Activated CD8-positive, alpha-beta memory T cell treated with anti-CD3 and anti-CD28 coated beads for 36 hours (primary cell): ENCODE measurements around the gene IL32. TPM values are rescaled to one million over a fixed set of nuclear protein-coding genes. Genes with fewer than 3 reads are reported as not detected.

Experiments used
- CTCF ChIA-PET: fragments of 350-600 bp; sonication (Branson Sonifier 250); formaldehyde crosslinking; loops from one replicate; lab custom pipeline; 2021; ENCODE audit warnings: antibody characterized with exemption; lab: Charles Lee
- POLR2A ChIA-PET: fragments of 350-600 bp; sonication (Branson Sonifier 250); formaldehyde crosslinking; loops from one replicate; lab custom pipeline; 2021; ENCODE audit warnings: antibody characterized with exemption; lab: Charles Lee
- total RNA-seq, 2 experiments: library from RNA; stranded (reverse); gene quantifications; one replicate each; pipeline ENCODE4 v1.2.3, GENCODE V29; 2021

Gene IL32
- total RNA-seq, 2 experiments from 2014 or later: 1,098 to 1,123 TPM

DNA sequence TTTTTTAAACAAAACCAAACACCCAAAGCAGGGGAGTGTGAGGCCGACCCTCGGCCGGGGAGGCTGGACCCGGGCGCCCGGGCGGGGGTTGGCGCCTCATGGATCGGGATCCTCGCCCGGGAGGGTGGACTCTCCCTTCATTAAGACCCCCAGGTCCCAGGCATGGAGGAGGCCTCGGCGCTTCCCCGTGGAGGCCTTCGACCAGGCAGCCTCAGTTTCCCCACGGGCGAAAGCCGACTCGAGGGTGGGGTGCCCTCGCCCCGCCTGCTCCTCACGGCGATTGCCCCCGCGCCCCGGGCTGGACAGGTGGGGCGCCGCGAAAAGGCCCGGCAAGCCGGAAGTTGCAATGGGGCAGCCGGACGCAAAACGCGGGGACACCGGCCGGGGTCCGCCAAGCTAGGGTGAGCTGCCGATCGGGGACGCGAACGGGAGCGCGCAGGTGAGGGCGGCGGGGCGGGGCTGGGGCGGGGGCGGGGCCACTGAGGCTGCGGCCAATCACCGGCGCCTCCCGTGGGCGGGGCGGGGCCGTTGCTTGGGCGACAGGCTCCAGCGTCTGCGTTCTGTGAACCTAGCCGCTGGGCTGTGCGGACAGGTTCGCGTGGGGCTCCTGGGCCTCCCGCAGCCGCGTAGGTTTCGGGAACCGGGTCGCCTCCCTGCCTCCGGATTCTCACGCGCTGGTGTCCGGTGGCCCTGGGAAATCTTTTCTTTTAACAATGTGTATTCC is 40.9 kb downstream of the IL32 start:
- POLR2A ChIA-PET: interaction anchor here (0.6 to 2.3 kb wide), 2 partner anchors 28 to 30 kb away, joined by 3 to 10 read pairs; partner anchors contain the start of gene ZNF213
- CTCF ChIA-PET: interaction anchor here (0.6 to 2.4 kb wide), 5 partner anchors 23 to 74 kb away, joined by 3 to 7 read pairs (median 5); no protein-coding TSS in a partner anchor

DNA sequence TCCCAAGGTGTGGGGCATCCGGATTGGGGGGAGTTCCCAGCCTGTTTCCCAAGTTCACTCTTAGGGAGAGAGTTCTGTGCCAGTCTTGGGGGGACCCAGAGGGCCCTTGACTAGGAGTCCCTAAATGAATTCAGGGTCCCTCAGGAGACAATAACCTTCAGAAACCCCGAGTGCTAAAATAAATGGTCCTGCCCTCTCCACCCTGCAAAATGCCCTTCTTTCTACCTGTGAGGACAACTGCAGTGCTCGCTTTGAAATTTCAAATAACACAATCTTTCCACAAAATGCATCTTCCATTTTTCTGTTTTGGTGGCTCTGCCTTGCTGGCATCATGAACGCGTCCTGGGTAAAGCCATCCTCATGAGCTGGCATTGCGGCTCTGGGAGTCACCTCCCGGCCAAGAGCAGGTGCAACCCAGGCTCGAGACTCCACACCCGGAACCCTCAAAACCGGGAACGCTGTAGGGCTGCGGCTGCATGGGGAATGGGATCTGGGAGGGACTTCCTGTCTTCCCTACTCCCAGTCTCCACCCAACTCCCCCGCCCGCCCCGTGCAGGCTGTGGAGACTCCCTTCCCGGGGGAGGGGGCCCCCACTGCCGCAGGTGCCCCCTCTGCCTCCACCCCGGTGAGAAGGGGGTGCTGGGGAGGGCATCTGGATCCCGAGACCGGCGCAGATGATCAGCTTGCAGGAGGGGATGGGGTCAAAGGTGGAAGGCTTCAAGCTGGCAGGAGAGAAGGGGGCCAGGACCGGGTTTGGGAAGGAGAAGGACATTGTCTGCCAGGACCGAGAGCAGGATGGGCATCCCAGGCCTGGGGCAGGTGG is 46.8 kb downstream of the IL32 start, which contains the start of gene ZNF205:
TSS of gene ZNF205 (plus strand) at position 529 of the 823 bp plus-strand sequence. CDS start 845 bp downstream, outside the sequence.
- ChIA-PET POLR2A (no interaction called here), CTCF (interaction anchor here (0.6 to 1.6 kb wide), 4 partner anchors 8 to 17 kb away, joined by 3 to 4 read pairs (median 4); partner anchors contain the start of gene ZSCAN10)

DNA sequence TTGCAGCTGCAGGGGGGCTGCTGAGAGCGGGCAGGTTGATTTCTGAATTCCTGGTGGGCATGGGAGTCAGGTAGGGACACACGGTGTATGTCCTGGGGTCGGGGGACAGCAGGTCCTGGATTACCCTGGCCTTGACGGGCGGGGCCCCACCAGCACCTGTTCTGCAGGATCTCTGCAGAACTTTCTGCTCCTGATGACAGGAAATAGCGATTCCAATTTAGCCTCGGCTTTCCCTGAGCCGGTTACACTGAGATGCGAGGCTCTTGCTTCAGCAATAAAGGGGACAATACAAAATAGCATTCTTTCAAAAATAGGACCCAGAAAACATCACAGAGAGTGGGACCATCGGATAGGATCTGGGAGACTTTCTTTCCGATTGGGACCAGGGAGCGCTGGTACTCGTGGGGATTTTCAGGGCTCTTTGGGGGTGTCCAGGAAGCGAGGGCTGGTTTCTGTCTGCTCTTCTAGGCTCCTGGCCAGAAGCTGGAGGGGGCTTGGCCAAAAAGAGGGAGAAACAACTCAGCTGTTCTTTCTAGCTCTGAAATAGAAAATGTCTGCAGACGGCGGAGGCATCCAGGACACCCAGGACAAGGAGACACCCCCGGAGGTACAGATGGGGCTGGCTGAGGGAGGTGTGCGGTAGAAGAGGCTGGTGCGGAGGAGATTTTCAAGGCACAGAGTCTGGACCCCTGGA is 47.6 kb downstream of the IL32 start:
- POLR2A ChIA-PET: no interaction called here
- CTCF ChIA-PET: interaction anchor here (0.5 to 1.6 kb wide), 4 partner anchors 8 to 17 kb away, joined by 3 to 4 read pairs (median 3); partner anchors contain the start of gene ZSCAN10

DNA sequence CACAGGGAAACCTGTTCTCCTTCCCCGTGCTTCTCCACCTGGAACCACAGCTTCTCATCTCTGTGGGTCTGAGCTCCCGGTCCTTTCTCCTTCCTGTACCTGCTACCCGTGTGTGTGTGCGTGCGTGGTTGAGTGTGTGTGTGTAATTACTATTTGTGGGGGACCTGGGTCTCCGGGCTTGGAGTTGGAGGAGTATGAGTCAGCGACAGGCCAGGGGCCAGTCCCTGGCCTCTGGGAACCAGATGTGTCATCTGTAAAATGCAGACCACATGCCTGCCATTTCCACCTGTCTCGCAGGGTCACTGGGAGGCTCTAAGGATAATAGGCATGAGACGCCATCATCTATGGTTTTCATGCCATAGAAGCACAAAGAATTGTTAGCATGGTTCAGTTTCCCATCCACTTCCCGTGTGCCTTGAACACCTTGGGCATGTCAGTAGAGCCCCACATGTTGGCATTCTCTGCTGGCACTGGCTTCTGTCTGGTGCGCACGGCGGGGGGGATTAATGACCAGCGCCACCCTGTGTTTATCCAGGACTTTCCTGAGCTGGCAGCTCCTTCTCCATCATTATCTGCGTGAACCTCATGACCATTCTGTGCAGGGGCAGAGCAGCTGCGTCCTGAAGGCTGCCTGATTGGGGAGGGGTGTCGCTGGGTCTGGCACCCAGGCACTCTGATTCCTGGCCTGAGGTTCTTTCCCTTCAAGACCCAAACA is 48.5 kb downstream of the IL32 start:
- ChIA-PET POLR2A (no interaction called here), CTCF (interaction anchor here (0.5 to 1.6 kb wide), 2 partner anchors 9 to 15 kb away, joined by 3 read pairs; partner anchors contain the start of gene ZSCAN10)

DNA sequence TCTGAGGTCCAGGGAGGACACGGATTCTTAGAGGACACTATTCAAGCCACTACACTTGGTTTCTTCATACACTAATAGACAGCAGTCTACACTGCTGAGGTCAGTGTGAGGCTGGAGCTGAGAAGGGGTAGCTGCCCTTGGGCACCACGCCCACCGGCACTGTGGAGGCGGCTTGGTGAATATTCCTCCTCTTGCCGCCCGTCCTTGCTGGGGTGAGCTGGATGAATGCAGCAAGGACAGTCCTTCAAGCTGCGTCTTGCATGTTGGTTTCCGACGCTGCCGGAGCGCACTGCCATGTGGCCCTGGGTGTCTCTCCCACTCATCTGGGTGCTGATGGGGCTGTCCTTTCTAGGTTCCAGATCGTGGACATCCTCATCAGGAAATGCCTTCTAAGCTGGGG is 49.6 kb downstream of the IL32 start:
- POLR2A ChIA-PET: no interaction called here
- CTCF ChIA-PET: interaction anchor here (1.4 kb wide), 1 partner anchor 13 kb away, joined by 6 read pairs; no protein-coding TSS in a partner anchor

DNA sequence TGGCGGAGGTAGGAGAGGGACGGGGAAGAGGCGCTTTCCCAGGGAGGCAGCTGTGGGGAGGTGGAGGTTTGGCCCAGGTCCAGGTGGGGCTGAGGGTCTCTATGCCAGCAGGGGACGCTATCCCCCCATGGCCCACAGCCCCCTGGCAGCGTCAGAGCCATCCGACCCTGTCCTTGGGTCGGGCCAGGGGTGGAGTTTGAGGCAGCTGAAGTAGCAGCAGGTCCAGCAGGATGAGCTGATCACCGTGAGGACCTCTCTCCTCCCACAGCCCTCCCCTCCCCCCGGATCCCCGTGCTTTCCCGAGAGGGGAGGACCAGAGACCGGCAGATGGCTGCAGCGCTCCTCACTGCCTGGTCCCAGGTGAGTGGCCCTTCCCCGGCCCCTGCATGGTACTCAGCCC is 50.1 kb downstream of the IL32 start:
- ChIA-PET CTCF (interaction anchor here (1.4 kb wide), 1 partner anchor 14 kb away, joined by 6 read pairs; no protein-coding TSS in a partner anchor), POLR2A (no interaction called here)

DNA sequence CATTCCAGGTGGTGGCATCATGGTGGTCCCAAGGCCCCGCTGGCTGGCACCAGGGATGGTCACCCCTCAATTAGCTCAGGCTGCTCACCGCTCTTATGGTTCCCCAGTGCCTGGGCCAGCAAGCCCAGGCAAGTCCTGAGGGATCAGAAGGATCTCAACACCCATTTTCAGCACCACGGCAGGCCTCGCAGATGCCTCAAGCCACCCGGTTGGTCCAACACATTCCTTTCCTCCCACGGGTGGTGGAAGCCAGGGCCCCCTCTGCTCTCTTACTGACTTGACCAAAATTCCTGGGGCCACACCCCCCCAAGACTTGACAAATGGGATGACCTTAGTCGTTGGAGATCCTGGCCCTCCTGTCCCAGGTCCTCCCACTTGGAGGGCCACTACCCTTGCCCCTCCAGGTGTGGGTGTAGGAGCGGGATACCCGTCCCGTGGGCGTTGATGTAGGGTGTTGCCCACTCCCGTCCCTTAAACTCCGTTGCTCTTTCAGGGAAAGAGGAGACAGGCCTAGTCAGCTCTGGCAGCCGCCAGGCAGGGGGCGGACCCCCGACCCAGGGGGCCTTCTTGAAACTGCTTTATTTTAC is 52.9 kb downstream of the IL32 start:
- ChIA-PET POLR2A (no interaction called here), CTCF (interaction anchor here (1.3 to 2.0 kb wide), 3 partner anchors 11 to 59 kb away, joined by 4 to 9 read pairs (median 7); no protein-coding TSS in a partner anchor)

DNA sequence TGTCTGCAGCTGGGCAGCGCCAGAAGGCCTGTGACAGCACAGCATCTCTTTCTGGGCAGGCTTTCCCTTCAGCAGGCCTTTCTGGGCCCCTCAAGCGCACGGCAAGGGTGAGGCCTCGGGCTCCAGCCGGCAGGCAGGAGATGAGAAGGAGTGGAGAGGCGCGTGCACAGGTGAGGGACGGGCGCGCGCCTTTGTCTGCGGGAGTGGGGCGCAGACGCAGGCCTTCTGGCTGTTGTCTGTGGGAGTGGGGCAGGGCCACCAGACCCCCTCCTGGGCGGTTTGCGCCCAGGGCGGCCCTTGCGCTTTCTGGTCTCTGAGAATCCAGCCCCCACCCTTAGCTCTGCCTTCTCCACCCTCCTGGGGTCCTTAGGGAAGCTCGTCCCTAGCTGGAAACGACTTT is 53.4 kb downstream of the IL32 start:
- CTCF ChIA-PET: interaction anchor here (1.5 to 2.1 kb wide), 4 partner anchors 11 to 91 kb away, joined by 3 to 12 read pairs (median 6); partner anchors contain the start of gene ZNF213
- POLR2A ChIA-PET: no interaction called here

Other genes with a start within 250 kb of the IL32 start
- gene PRSS21, start 248.4 kb upstream of the IL32 start, total RNA-seq: 10 to 100 TPM; 10.5 to 11.1 TPM
- gene ZG16B, start 235.3 kb upstream of the IL32 start, total RNA-seq: under 1 TPM; 0.63 to 0.71 TPM
- gene PRSS22, start 207.5 kb upstream of the IL32 start, total RNA-seq: not detected
- 10 to 100 TPM; 24.4 to 27.1 TPM for gene FLYWCH2, start 182.4 kb upstream of the IL32 start, total RNA-seq
- 10 to 100 TPM; 33.2 to 34.4 TPM for gene FLYWCH1, start 153.7 kb upstream of the IL32 start, total RNA-seq
- gene KREMEN2, start 101.4 kb upstream of the IL32 start, total RNA-seq: under 1 TPM in 1 of 2 experiments, not detected in 1; 0.08 TPM
- 10 to 100 TPM; 41.1 to 43.0 TPM for gene PAQR4, start 96.3 kb upstream of the IL32 start, total RNA-seq
- 100 to 1,000 TPM; 135 TPM for gene PKMYT1, start 85.2 kb upstream of the IL32 start, total RNA-seq
- not detected for gene CLDN9, start 52.7 kb upstream of the IL32 start, total RNA-seq
- not detected for gene CLDN6, start 47.5 kb upstream of the IL32 start, total RNA-seq
- 1 to 10 TPM; 4.3 to 4.6 TPM for gene TNFRSF12A, start 45.3 kb upstream of the IL32 start, total RNA-seq
- 10 to 100 TPM; 27.5 to 28.5 TPM for gene HCFC1R1, start 41.7 kb upstream of the IL32 start, total RNA-seq
- gene THOC6, start 41.6 kb upstream of the IL32 start, total RNA-seq: 10 to 100 TPM; 54.7 to 56.8 TPM
- gene BICDL2, start 28.7 kb upstream of the IL32 start, total RNA-seq: under 1 TPM; 0.11 to 0.17 TPM
- 1 to 10 TPM; 1.3 to 2.2 TPM for gene MMP25, start 19.1 kb upstream of the IL32 start, total RNA-seq
- gene ZSCAN10, start 33.7 kb downstream of the IL32 start, total RNA-seq: not detected
- under 1 TPM in 1 of 2 experiments, not detected in 1; 0.23 TPM for gene ZNF205, start 46.9 kb downstream of the IL32 start, total RNA-seq
- gene ZNF213, start 69.4 kb downstream of the IL32 start, total RNA-seq: 1 to 10 TPM; 8.6 to 9.2 TPM
- gene OR1F1, start 122.6 kb downstream of the IL32 start, total RNA-seq: not detected
- 10 to 100 TPM; 11.3 to 11.8 TPM for gene ZNF200, start 169.5 kb downstream of the IL32 start, total RNA-seq
- under 1 TPM in 1 of 2 experiments, not detected in 1; 0.19 TPM for gene MEFV, start 191.0 kb downstream of the IL32 start, total RNA-seq
- gene ZNF263, start 217.9 kb downstream of the IL32 start, total RNA-seq: 10 to 100 TPM; 26.2 to 27.0 TPM
- gene TIGD7, start 239.8 kb downstream of the IL32 start, total RNA-seq: 1 to 10 TPM; 4.5 to 4.6 TPM
- 10 to 100 TPM; 36.3 to 37.3 TPM for gene ZNF75A, start 239.9 kb downstream of the IL32 start, total RNA-seq